COLO829 (cell line): ENCODE measurements around the gene OPRD1.
"Not testable (repeated sequence)": the region's sequence is repeated elsewhere in the genome, so short reads cannot be mapped to it uniquely, and the experiment has no call there.

Experiments used
- DNase-seq: peaks from one replicate; pipeline ENCODE4 v3.0.0; 2012; ENCODE audit warnings: low spot score

OPRD1 gene

DNA sequence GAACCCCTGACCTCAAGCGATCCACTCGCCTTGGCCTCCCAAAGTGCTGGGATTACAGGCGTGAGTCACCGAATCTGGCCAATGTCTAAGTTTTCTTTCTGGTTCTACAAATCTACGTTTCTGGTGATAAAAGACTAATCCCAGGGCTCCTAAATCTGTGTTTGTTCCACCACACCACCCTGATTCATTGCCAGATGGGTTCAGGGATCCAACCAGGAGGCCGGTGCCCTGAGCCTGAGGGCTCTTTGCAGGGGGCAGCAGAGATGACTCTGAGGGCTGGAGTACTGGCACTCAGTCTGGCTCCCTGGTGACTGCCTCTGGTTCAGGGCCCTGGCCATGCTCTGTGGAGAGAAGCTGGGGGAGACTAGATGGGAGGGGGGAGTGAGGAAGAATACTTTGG, 10.5 kb upstream of the OPRD1 start:
- no peak for DNase-seq

DNA sequence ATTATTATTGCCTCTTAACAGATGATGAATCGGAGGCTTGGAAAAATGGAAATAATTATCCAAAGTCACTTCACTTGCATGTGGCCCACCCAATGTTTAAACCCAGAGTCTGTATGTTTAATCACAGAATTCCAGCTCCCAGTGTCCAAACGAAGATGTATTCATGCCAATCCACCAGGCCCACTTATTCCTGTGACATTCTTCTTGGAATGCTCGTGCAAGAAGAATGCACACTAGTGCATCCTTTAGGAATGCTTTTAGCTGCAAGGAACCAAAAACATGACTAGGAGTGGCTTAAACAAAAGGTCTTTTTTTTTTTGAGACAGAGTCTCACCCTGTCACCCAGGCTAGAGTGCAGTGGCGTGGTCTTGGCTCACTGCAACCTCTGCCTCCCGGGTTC, 8.9 kb upstream of the OPRD1 start:
- no peak for DNase-seq

DNA sequence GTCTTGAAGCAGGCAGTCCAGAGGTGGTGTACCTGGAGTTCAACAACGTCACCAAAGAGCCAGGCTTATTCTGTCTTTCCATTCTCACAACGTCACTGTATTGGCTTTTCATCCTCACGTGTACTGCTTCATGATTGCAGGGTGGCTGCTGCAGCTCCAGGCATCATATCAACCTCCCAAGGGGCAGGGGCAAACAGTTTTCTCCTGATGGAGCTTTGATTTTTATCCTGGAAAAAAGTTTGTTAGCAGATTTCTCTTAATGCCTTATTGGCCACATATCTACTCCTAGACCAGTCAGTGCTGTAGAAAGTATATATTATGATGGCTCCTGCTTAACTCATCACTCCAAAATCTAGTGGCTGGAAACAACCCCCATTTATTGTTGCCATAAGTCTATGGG, 8.3 kb upstream of the OPRD1 start:
- DNase-seq, result no peak

DNA sequence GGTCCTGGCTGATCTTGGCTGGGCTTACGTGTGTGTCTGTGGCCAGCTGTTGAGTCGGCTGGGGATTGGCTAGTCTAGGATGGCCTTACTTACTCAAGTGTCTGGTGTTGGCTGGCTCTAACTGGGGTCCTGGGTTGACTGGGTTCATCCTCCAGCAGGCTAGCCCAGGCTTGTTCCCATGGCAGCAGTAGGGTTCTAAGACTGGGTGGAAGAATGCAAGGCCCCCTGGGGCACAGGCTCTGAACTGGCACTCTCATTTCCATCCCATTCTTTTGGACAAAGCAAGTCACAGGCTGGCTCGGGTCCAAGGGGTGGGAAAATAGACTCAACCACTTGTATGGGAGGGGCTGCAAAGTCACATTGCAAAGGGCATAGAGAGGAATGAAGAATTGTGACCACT, 7.9 kb upstream of the OPRD1 start:
- no peak for DNase-seq

DNA sequence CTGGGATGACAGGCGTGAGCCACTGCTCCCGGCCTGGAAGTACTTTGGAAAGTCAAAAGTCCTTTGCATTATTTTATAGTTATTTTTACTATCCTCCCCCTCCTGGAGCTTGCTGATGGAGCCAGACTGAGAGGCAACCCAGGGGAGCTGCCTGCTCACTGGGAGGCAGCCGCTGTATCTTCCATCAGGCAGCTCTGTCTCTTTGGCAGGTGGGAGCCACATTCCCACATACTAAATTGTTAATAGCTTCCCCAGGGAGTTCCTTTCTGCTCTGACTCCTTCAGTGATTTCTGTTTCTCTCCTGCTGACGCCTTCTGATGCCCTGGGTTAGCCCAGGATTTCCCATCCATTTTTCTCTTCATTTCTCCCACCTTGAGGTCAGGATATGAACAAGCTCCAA, 4.9 kb upstream of the OPRD1 start:
- DNase-seq, result no peak

DNA sequence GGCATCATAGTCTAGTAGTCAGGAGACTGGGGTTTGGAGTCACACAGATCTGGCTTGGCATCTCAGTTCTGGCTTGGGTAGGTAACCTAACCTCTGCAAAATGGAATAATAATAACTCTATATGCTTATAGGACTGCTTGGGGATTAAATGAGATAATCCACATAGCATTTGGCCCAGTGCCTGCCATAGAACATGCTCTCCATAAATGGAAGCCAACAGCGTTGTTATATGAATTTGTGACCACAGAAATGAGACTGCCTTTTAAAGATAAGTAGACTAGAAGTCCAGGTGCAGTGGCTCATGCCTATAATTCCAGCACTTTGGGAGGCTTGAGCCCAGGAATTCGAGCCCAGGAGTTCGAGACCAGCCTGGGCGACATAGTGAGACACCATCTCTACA, 4.0 kb upstream of the OPRD1 start:
- no peak for DNase-seq

DNA sequence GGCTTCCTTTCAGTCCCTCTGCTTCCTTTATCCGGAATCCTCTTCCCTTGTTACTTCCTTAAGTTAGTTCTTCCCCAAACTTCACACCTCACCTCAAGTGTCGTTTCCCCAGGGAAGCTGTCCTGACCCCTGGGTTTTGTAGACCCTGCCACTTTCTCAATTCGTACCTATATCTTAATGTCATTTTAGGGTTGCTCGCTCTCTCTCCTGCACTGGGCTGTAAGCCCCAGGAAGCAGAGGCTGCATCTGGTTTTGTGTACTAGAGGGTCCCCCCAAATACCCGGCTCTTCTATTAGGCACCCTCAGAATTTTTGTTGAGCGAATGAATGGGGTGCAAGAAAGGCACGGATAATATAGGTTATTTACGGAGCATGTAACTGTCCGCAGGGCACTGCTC, 603 bp upstream of the OPRD1 start:
- no peak for DNase-seq

DNA sequence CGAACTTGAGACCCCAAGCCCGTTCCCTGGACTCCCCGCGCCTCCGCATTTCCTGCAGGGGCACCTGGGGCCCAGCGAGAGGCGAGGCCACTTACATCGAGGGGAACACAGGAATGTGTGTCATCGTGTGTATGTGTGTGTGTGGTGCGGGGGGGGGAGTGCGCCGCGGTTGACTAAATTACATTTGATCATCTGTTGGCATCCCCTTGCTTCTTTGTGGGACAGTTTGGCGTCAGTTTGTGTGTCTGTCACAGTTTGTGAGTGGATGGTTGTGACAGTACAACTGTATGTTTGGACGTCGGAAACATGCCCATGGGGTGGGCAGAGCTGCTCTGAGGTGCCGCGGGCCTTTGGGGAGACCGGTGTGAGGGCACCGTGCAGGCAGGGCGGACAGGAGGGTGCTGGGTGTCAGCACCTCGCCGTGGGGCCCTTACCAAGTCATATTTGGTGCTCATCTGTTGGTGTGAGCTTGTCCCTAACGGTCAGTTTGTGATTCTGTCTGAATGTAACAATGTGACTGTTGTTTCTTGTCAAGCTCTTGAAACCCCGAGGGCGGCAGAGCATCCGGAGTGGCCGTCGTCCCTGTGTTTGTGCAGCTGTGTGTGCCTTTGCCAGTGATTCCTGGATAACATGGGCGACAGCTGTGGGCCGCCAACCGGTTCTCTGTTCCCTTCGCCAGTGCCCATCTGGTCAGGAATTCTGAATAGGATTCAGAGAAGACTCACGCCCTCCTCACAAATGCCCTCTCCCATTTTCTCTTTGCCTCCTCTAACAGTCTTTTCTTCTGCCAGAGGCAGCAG, 899 bp downstream of the OPRD1 start:
- DNase-seq, result peak; percentile 69

DNA sequence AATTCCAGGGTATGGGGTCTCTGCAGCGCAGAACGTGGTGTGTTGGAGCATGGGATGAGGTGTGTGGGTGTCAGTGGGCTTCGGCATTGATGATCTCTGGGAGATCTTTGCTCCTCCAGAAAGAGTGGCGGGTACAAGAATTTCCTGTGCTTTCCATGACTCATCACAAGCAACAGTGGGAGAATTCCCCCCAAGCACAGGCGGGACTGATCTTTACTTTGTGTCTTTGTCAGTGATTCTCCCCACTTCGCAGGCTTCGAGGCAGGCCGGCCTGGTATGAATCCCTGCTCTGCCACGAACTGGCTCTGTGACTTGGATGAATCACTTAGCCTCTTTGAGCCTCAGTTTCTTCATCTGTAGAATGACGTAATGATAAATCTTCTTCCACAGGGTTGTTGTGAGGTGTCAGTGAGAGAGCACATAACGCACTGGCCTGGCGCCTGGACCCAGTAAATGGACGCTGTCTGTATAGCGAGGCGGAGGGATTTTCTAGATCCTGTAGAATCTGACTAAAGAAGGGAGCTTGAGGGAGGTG, 2.0 kb downstream of the OPRD1 start:
- DNase-seq, result no peak

DNA sequence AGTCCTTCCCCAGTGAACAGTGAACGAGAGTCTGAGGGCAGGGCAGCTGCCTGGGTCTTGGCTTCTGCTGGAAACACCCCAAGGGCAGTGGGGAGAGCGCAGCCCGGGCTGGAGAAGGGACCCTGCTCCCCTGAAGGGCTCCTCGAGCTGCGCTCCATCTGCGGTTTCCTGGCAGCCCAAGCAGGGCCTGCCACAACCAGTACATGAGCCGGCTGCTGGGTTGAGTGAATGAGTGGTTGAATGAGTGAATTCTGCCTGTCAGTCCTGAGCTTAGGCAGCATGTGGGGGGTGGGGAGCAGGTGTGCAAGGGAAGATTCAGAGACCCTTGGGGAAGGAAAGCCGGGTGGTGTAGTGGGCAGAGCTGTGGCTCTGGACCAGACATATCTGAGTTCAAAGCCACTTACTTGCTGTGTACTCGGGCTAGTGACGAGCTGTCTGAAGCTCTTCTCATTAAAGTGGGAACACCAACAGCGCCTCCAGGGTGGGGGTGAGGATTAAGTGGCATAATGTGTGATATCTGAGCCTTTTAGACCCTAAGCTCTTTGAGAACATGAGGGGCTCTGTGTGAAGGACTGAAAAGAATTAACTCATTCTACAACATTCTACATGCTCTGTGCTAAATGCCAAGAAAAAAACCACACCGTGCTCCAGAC, 3.7 kb downstream of the OPRD1 start:
- DNase-seq, result no peak

DNA sequence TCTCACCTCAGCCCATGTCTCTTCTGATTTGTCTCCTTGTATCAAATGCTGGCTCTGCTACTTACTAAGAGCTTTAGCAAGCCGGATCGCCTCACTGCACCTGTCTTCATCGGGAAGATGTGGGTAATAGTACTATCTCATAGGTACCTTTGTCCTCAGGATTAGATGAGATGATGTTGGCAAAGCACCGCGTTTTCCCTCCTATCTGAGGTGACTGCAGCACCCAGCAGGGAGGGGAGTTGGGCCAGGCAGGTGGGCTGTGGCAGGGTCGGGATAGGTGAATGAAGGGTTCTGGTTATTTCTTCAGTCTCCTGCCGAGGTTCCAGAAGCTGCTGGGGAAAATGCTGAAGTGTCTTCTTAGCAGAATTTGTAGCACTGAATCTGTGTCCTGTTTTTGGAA, 5.2 kb downstream of the OPRD1 start:
- no peak for DNase-seq

DNA sequence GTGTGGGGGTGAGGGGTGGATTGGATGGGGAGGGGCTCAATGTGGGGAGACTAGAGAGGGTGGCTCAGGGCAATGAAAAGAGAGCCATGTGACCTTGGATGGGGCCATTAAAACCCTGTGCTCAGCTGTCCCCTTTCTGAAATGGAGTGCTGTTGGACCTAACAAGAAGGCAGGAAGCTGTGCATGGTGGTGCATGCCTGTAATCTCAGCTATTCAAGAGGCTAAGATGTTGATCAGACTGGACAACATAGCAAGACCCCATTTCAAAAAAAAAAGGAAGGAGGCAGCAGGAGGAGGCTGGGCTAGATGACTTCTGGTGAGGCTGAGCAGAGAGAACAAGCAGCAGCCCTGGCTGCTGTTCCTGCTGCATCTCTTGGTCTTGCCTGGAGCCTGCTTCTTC, 7.0 kb downstream of the OPRD1 start:
- no peak for DNase-seq

DNA sequence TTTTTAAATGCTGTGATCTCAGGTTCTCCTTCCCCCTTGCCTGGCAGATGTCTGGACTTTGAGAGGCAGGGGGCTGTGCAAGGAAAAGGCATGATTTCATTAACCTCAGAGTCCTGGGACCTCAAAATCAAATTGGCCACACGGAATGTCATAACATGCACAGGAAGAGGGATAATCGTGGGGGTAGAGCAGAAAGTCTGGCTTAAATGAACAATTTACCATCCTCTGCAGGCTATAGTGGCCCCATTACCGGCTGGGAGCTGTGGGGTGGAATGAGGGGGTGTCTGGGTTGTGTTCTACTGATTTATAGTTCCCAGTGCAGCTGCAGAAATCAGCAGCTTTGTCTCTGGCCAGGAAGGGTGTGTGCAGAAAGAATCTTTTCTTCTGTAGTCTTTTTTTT, 10.8 kb downstream of the OPRD1 start:
- no peak for DNase-seq

DNA sequence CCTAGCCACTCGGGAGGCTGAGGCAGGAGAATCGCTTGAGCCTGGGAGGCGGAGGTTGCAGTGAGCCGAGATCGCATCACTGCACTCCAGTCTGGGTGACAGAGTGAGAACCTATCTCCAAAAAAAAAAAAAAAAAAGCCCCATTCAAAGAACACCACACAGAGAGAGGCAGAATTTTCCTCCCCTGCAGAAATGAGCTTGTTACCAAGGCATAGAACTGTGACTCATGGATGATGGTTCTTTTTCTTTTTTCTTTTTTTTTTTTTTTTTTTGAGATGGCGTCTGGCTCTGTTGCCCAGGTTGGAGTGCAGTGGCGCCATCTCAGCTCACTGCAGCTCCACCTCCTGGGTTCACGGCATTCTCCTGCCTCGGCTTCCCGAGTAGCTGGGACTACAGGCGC, 12.1 kb downstream of the OPRD1 start:
- DNase-seq, result not testable (repeated sequence)

DNA sequence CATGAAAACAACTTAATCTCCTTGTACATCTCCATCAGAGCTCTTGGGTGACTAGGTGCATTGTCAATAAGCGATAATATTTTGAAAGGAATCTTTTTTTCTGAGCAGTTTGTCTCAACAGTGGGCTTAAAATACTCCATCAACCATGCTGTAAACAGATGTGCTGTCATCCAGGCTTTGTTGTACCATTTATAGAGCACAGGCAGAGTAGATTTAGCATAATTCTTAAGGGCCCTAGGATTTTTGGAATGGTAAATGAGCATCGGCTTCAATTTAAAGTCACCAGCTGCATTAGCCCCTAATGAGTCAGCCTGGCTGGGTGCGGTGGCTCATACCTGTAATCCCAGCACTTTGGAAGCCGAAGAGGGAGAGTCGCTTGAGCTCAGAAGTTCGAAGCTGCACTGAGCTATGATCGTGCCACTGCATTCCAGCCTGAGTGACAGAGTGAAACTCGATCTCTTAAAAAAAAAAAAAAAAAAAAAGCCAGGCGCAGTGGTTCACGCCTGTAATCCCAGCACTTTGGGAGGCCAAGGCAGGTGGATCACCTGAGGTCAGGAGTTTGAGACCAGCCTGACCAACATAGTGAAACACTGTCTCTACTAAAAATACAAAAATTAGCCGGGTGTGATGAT, 16.4 kb downstream of the OPRD1 start:
- DNase-seq, result not testable (repeated sequence)

DNA sequence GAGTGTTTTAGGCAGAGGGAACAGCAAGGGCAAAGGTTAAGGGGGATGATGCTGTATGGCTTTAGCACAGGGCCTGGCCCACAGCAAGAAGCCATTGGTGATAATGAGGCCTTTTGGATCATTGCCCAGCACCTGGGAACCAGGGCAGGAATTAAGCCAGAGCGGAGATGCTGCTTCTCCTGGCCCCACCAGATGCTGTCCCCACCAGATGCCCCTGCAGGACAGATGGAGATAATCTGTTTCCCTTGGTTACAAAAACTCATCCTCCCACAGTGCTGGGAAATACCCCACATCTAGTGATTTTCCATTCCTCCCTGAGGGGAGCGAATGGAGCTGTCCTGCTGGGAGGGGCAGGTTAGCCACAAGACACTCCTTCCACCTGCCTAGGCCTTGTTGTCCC, 18.8 kb downstream of the OPRD1 start:
- DNase-seq, result no peak

DNA sequence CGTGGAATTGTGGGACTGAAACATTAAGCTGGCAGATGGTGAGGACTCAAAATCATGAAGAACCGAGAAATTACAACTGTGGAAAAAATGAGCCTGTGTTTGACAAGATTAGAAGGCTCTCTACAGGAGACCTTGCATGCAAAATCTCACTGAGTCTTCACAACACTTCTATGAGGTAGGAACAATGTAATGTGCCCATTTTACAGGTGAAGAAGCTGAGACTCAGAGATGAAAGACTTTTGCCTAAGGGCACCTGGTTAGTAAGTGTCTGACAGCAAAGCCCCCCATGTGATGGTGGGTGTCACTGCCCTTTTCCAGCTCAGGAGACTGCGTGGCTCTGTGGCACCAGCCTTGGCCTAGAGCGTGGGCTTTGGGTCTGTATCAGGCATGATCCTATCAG, 21.0 kb downstream of the OPRD1 start:
- no peak for DNase-seq

DNA sequence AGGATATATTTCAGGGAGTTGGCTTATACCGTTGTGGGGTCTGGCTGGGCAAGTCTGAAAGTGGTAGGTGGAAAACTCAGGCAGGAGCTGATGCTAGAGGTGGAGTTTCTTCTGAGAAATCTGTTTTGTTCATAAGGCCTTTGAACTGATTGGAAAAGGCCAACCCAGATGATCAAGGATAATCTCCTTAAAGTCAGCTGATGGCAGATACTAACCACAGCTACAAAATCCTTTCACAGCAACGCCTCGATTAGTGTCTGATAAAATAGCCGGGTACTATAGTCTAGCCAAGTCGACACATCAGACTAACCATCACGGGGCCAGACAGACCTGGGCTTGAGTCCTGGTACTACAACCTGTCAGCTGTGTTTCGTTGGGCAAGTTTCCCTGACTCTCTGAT, 21.4 kb downstream of the OPRD1 start:
- DNase-seq, result no peak

DNA sequence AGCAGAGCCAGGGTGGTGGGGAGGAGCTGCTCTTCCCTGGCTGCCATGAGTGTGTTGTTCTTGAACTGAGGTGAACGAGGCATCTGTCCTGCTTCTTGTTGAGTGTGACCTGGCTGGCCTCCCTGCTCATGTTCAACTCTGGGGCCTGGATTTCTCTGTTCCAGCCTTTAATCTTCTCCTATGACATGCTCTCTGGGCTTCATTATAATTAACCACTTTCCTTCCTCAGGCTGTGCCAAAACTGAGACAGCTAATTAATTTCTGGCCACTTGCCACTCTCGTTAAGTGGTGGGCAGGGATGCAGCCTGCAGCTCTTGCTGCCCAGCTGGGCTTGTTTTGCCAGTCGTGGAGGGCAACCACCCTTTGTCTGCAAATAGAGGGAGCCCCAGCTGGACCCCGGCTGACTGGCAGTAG, 23.3 kb downstream of the OPRD1 start:
- no peak for DNase-seq

DNA sequence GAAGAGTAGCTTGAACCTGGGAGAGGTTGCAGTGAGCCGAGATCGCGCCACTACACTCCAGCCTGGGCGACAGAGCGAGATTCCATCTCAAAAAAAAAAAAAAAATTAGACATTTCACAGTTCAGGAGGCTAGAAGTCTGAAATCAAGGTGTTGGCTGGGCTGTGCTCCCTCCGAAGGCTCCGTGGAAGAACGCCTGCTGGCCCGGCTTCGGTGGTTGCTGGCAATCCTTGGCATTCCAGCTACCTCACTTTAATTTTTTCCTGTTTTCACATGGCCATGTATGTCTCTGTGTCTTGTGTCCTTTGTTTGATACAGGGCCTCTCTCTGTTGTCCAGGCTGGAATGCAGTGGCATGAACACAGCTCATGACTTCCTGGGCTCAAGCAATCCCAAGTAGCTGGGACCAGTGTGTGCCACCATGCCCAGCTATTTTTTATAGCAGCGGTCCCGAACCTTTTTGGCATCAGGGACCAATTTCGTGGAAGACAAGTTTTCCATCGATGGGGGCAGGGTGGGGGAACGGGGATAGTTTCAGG, 24.5 kb downstream of the OPRD1 start:
- no peak for DNase-seq

DNA sequence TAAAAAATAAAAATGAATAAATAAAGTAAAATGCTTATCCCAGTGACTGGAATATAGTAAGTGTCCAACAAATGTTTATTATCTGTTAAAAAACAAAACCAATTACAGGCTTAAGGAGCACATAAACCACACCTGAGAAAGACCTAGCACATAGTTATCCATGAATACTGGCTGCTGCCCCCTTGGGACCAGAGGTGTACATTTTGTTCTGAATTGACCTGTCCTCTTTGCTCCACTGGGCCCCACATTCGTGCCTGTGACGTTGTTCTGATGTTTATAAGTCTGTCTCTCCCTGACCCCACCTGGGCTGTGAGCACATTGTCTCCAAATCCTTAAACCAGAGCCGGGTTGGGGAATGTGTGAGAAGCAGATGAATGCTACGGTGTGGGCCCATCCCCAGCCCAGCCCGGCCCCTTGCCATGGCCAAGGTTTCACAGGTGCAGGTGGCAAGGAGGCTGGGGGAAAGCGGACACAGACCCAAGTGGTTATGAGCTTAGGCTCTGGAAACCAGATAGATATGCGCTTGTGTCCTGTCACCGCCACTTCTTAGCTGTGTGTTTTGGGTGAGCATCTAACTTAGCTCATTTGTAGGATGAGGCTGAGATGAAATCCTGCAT, 29.1 kb downstream of the OPRD1 start:
- no peak for DNase-seq

DNA sequence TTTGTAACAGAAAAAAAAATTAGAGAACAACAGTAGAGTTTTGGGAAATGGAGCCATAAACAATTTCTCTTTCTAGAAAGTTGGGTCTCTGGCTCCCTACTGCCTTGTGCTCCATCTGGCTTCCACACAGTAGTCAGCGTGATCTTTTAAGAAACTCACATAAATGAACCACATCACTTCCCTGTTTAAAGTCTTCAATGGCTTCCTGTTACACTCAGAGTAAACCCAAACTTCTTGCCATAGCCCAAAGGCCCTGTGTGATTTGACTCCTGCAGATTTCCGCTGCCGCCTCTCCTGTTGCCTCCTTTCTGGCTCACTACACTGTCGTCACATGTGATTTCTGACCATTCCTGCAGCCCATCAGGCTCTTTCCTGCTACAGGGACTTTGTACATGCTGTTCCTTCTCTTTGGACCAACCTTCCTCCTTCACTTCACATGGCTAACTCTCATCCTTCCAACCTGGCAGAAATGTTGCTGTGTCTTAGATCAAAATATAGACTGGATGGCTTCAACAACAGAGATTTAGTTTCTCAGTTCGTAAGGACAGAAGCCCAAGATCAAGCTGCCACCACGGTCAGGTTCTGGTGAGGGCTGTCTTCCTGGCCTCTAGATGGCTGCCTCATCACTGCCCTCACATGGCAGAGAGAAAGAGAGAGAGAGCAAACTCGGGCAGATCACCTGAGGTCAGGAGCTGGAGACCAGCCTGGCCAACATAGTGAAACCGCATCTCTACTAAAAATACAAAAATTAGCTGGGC, 34.0 kb downstream of the OPRD1 start:
- DNase-seq, result no peak
